Inflammatory macrophage (primary cell): ENCODE data around the gene CELSR1.

Experiments
- DNase-seq, 2 donors: peaks; one replicate each; pipeline ENCODE4 v3.0.0-alpha.2; 2020 to 2022

CELSR1 gene

GRCh38 chr22:46574993-46575910 is 37.8 kb upstream of the CELSR1 start:
- no peak for DNase-seq

DNA sequence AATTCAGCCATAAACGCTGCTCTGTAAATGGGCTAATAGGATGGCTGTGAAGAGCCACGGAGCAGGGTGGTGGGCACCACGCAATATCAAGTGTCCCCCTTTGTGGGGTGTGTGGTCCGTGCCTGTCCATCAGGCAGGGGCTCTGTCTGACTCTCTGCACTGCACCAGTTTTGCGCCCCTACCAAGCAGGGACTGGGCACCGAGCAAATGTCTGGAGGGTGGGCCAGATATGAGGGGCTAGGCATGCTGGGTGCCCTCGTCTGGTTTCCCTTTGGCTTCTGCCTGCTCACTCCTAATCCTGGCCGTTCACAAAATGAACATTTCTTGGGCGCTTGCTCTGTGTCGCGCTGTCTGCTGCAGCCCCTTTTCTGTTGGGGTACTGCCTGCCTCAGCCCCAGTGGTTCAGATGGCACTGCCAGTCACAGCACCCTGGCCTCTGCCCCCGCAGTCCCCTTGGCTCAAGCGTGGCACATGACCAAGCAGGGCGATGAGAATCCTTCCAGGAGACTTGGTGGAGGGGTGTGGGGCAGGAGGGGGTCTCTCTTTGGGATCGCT is 37.1 kb upstream of the CELSR1 start:
- no peak for DNase-seq

- peak; percentile 85 to 88 for DNase-seq
Measured at GRCh38 chr22:46573781-46574437, 36.5 kb upstream of the CELSR1 start.

- DNase-seq: no peak
Measured at GRCh38 chr22:46572911-46573780, 35.7 kb upstream of the CELSR1 start.

DNA sequence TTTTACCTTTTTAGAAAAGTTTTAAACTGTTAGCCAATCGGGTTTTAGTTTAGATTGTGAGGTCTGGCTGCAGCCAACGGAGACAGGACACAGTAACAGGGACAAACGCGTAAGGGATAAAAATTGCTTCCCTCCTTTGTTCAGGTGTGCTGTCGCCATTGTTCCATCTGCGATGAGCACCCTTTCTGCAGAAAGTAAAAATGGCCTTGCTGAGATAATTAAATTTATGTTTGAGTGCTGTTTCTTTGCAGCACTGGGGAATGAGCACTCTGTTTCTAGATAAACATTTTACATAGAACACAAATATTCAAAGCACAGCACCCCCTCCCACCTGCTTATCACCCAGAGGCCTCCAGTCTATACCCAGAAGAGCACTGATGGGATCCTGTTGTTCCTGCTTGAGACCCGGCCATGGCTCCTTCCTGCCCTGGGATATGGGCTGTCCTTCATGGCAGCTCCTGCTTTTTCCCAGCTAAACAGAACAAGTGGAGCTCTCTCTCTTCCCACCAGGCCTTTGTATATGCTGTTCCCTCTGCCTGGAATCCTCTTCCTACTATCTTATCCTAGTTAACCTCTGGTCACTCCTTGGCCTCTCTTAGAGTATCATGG is 34.3 kb upstream of the CELSR1 start:
- DNase-seq: no peak

DNA sequence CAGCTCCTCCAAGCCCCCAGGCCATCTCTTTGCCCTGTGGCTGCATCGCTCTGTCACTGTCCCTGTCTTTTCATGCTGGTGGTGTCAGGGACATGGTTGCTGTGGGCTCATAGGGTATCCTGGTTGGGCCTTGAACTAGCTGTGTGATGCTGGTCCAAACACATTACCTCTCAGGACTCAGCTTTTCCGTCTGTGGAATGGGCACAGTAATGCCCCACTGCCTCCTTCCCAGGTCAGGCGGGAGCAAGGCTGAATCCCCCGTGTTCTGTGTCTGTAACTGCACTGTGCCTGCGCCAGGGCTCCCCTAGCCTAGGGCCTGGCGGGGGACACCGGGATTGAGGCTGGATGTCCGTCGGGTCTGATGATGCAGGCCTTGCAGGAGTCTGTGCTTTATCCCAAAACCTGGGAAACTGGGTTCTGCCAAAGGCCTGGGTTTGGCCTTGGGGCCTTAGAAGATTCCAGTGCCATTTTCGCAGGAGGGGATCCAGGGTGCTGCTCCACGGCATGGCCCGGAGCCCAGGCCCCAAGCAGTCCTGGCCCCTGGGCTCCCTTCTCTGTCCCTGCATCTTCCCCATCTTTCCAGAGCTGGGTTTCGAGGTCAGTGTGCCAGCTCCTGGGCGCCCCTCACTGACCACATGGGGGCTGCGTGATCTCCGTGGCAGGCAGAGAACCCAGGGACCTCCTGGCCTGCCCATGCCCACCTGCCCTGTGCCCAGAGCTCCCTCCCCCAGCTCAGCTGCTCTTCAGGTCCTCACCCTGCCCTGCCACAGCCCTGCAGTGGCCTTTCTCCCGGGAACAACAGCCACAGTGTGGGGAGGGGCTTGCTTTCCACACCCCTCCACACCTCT is 32.7 kb upstream of the CELSR1 start:
- no peak for DNase-seq

- no peak for DNase-seq
Measured at GRCh38 chr22:46569055-46569847, 31.8 kb upstream of the CELSR1 start.

GRCh38 chr22:46568102-46568809 is 30.8 kb upstream of the CELSR1 start:
- DNase-seq: no peak

GRCh38 chr22:46567471-46567870 is 30.1 kb upstream of the CELSR1 start:
- DNase-seq: no peak

- DNase-seq: peak in 1 of 2 donors; percentile 15
Measured at GRCh38 chr22:46564084-46564714, 26.8 kb upstream of the CELSR1 start.

DNA sequence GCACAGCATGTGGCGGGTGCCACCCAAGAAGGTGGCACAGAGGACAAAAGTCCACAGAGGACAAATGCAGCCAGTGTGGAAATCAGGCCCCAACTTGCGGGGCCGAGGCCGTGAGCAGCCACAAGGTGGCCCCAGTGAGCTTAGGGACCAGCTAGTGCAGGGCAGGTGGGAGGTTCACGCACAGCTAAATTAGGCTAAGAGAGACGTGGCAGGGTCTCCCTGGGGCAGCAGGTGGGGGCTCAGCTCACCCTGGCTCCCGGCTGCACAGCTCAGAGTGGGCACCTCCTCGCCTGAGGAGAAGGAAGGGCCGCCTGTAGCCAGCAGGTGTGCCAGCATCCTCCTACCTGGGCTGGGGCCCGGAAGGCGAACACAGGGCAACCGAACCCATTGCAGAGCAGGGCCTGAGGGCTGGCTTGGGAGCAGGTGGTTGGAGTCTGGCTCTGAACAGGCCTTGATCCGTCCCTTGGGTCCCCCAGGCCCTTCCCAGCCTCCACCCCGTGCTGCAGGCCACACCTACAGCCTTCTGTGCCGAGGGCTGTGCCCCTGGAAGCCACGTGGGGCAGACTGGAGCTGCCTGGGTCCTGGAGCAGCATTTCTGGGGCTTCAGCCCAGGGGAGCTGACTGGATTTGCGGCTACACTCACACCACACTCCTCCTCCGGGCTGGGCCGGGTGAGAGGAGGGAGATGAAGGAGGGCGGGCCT is 26.1 kb upstream of the CELSR1 start:
- DNase-seq: peak; percentile 77 to 84

- peak in 1 of 2 donors; percentile 37 for DNase-seq
Measured at GRCh38 chr22:46561435-46561905, 24.1 kb upstream of the CELSR1 start.

DNA sequence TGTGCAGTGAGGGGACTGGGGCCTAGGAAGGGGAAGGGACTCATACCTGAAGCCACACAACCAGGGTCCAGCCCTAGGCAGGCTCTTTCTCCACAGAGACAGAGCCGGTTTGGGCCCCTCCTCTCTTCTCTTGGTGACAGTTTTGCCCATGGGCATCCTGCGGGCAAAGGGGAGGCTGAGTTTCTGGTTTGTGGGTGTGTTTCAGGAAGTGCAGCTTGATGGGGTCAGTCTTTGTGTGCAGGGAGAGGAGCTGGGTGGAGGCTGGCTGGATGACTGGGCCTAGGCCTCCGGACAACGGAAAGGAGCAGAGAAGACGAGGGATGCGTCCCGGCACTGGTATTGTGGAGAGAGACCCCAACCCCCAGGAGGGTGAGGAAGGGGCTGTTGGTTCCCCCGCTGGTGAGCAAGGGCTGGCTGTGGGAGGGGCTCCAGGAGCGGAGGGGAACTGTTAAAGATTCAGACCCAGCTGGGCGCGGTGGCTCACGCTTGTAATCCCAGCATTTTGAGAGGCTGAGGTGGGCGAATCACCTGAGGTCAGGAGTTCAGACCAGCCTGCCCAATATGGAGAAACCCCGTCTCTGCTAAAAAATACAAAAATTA is 23.4 kb upstream of the CELSR1 start:
- no peak for DNase-seq

DNA sequence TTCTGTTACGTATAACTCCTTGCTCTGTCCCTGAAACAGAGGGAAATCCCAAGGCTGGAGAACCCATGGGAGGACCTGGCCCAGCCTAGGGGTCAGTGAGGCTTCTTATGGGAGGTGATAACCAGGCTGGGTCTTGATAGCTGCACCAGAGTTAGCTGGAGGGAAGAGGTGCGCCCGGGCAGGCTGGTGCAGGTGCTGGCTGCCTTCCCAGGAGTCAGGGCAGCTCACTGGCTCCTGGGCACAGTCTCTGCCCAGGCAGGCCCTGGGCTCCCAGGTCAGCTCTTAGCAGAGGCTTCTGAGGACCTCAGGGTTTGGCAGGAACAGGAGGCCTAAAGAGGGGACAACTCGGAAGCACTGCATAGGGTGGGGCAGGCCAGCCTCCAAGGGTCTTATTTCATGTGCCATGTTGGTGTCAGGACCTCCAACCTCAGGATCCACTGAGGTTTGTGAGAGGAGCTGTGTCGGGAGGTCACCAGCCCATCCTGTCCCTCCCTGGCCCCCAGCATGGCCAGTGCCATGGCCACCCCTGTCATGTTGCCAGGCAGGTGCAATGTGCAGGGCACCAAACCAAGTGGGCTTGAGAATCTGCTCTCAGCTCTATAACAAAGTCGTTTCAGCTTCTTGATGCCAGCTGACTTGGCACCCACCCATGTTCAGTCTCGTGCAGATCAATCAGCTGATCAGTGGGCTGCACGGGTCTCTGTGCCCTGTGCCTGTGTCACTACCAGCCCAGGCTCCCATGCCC is 20.5 kb upstream of the CELSR1 start:
- DNase-seq: no peak

DNA sequence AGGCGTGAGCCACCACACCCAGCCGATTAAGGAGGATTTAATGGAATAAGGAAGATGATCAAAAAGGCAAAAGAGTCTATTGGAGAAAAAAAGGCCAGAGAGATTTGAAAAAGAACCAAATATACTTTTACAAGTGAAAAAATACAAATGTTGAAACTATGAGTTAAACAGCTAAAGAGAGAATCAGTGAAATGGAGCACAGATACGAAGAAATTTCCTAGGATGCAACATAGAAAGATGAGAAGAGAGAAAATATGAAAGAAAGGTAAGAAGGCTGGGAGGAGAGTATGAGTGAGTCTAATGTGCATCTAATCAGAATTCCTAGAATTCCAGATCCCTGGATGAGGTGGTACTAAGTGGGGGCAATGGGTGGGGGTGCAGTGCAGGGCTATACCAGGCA is 19.4 kb upstream of the CELSR1 start:
- DNase-seq: no peak

DNA sequence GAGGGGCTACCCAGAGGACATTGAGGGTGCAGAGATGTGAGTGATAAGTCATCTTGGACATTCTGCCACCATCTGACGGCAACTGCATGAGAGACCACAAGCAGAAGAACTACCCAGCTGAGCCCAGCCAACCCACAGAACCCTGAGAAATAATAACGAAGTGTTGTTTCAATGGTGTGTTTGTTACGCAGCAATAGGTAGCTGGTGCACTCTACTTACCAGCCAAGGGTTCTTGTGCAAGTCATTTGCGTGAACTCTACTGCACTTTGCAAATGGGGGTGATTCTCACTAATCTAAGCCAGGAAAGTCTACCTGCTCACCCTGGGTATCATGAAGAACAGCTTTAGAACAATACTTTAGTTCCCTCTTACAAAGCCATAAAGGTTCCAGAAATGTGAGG is 15.8 kb upstream of the CELSR1 start:
- no peak for DNase-seq

- no peak for DNase-seq
Measured at GRCh38 chr22:46551996-46552395, 14.6 kb upstream of the CELSR1 start.
